Psoas muscle (tissue), 8 donors: ENCODE results near the gene SLC39A7. TPM values are rescaled to one million over a fixed set of nuclear protein-coding genes. Genes with fewer than 3 reads are reported as not detected.

Source experiments
- ATAC-seq, 4 donors: fragments of 200-7000 bp; cut with Tn5 transposase; one replicate each; pipeline ENCODE4 v1.9.1; 2020; ENCODE audit warnings: moderate library complexity in 3 of 4, mild to moderate bottlenecking in 2 of 4
- DNase-seq, 2 donors: peaks; one replicate each; pipeline ENCODE4 v3.0.0-alpha.2; 2020
- H3K27ac ChIP-seq: fragments of 200-600 bp; one replicate; pipeline ENCODE4 v1.8.0; 2022
- H3K27me3 ChIP-seq, 3 donors: fragments of 200-600 bp in 1 of 3; one replicate each; pipeline versions ENCODE4 v1.6.1 to v1.8.0; 2013 to 2022; ENCODE audit warnings: low read length in 2 of 3, mild to moderate bottlenecking in 2 of 3, moderate library complexity in 1 of 3; ENCODE audit not compliant: insufficient read depth in 3 of 3
- H3K36me3 ChIP-seq, 2 donors: fragments of 200-600 bp in 1 of 2; one replicate each; pipeline versions ENCODE4 v1.6.1 to v1.8.0; 2013 to 2022; ENCODE audit warnings: low read depth in 1 of 2, mild to moderate bottlenecking in 1 of 2, moderate library complexity in 1 of 2; ENCODE audit not compliant: insufficient read depth in 1 of 2
- H3K4me1 ChIP-seq: fragments of 200-600 bp; one replicate; pipeline ENCODE4 v1.8.0; 2022
- H3K4me3 ChIP-seq: fragments of 200-600 bp; one replicate; pipeline ENCODE4 v1.8.0; 2022; ENCODE audit warnings: mild to moderate bottlenecking
- H3K9me3 ChIP-seq: fragments of 200-600 bp; one replicate; pipeline ENCODE4 v1.8.0; 2022
- CTCF ChIP-seq: fragments of 200-600 bp; IDR thresholded peaks from one replicate; pipeline ENCODE4 v1.8.0; 2022; ENCODE audit warnings: antibody characterized with exemption
- WGBS, 3 donors: extraction: QIAGEN DNeasy Blood & Tissue Kit; methylation state at CpG; one replicate each; pipeline versions ENCODE4 v1.1.6 to v1.1.7; 2013; 5-methylcytosine and 5-hydroxymethylcytosine counted together
- intact Hi-C, 2 donors: fragments of 100-400 bp; cut with DNase I; formaldehyde crosslinking; loops; one replicate each; pipeline versions ENCODE4 v1.11.0 to v1.14.2; 2022
- polyA plus RNA-seq, 3 donors: library from polyadenylated mRNA; stranded (reverse); fragments of 200-250 nt; gene quantifications; one replicate each; pipeline ENCODE4 v1.2.3, GENCODE V29; 2013
- total RNA-seq, 4 donors: library from RNA; stranded (reverse); fragmentation: NEBNext Ultra II Directional in 2 of 4; extraction: Animal tissue kit (Norgen Biotek cat#: 25700) in 2 of 4; gene quantifications; one replicate each; pipeline versions ENCODE4 v1.2.1 to v1.2.4, GENCODE V29; 2021 to 2023
- donor health status: healthy with polysubstance abuse.
- donor health status: DM: no; HTN: no; CAD: no; lungs with moderate emphysema.
- donor health status: Bipolar disorder and iron deficiency.
- donor health status: healthy.
- donor health status: DM: yes; HTN: yes; CAD: no.
- donor health status: DM: no; HTN: no; CAD: no.
- donor health status: DM: no; HTN: no; CAD: no.
- donor health status: DM: yes; HTN: yes; CAD: no.

SLC39A7 gene
- total and polyA plus RNA-seq, 7 donors = 17.6 to 126 (median 41.4) TPM

GRCh38 chr6:33204415-33205190 lies 3.9 kb downstream of the SLC39A7 start, which contains the start of gene HSD17B8:
HSD17B8 (plus strand) TSS chr6:33204655; CDS start chr6:33204669, 14 bp downstream.
- peak within 1 kb of the TSS; percentile 90 for H3K4me3 ChIP-seq
- no peaks in the 10 kb centered on the region for H3K27me3 ChIP-seq
- H3K27ac ChIP-seq = peak within 1 kb of the TSS; percentile 80
- ATAC-seq (peak; percentile 72 to 75 (median 73)), DNase-seq (peak; percentile 96 to 98)
- no peaks in the 10 kb centered on the region for H3K9me3 ChIP-seq
- intact Hi-C loops = loop anchor here (5.0 to 10.0 kb wide), 3 partner anchors 43 to 232 kb away; partner anchors contain the start of genes CUTA (in 1 of the 2) and PHF1 (in 1 of the 2)
- H3K36me3 ChIP-seq = peaks cover 6 to 28% of the 10 kb centered on the region in 2 donors
- WGBS, 3 donors = 1% methylated on average over 38 to 48 of the region's 48 CpGs
- no peak for TF ChIP-seq CTCF
- peaks cover 22% of the 10 kb centered on the region for H3K4me1 ChIP-seq

GRCh38 chr6:33205191-33206026 lies 4.7 kb downstream of the SLC39A7 start:
- H3K27ac ChIP-seq = peak overlapping the region; percentile 80
- peaks cover 21% of the 10 kb centered on the region for H3K4me1 ChIP-seq
- WGBS, 3 donors = 51 to 57% (median 56%) methylated on average over 17 of the region's 17 CpGs
- DNase-seq (peak in 1 of 2 donors; percentile 46), ATAC-seq (no peak)
- intact Hi-C loops = loop anchor here in 1 of 2 donors (5.0 to 10.0 kb wide), 2 partner anchors 42 to 209 kb away; partner anchors contain the start of genes CUTA and PHF1
- H3K9me3 ChIP-seq = no peaks in the 10 kb centered on the region
- peak overlapping the region; percentile 90 for H3K4me3 ChIP-seq
- peaks cover 6 to 36% of the 10 kb centered on the region in 2 donors for H3K36me3 ChIP-seq
- no peak for TF ChIP-seq CTCF
- H3K27me3 ChIP-seq = no peaks in the 10 kb centered on the region

GRCh38 chr6:33206027-33206863 lies 5.6 kb downstream of the SLC39A7 start:
- intact Hi-C loops = loop anchor here in 1 of 2 donors (5.0 to 10.0 kb wide), 2 partner anchors 41 to 209 kb away; partner anchors contain the start of genes CUTA and PHF1
- WGBS, 3 donors = 72 to 79% (median 78%) methylated on average over 3 of the region's 3 CpGs
- no peak overlapping the region for H3K27ac ChIP-seq
- DNase-seq (no peak), ATAC-seq (no peak)
- no peaks in the 10 kb centered on the region for H3K27me3 ChIP-seq
- no peak overlapping the region for H3K4me3 ChIP-seq
- H3K36me3 ChIP-seq = peaks cover 6 to 44% of the 10 kb centered on the region in 2 donors
- H3K9me3 ChIP-seq = no peaks in the 10 kb centered on the region
- TF ChIP-seq CTCF = no peak
- peaks cover 21% of the 10 kb centered on the region for H3K4me1 ChIP-seq

GRCh38 chr6:33206864-33207551 lies 6.3 kb downstream of the SLC39A7 start:
- no peaks in the 10 kb centered on the region for H3K27me3 ChIP-seq
- H3K9me3 ChIP-seq = no peaks in the 10 kb centered on the region
- TF ChIP-seq CTCF = no peak
- 16% methylated on average over 11 to 20 of the region's 20 CpGs for WGBS, 3 donors
- H3K4me1 ChIP-seq = peaks cover 13% of the 10 kb centered on the region
- intact Hi-C loops = loop anchor here in 1 of 2 donors (5.0 to 10.0 kb wide), 2 partner anchors 40 to 208 kb away; partner anchors contain the start of genes CUTA and PHF1
- peaks cover 6 to 47% of the 10 kb centered on the region in 2 donors for H3K36me3 ChIP-seq
- no peak for ATAC-seq
- no peak overlapping the region for H3K27ac ChIP-seq
- peak overlapping the region; percentile 89 for H3K4me3 ChIP-seq
- no peak for DNase-seq
